GM19025 (cell line): ENCODE measurements around the gene KCNA2.

ENCODE experiments used
- ATAC-seq: cut with Tn5 transposase; IDR thresholded peaks from one replicate; pipeline ENCODE4 v1.9.1; 2021; ENCODE audit warnings: mild to moderate bottlenecking, low read depth, moderate library complexity; ENCODE audit not compliant: unreplicated experiment

KCNA2 gene

DNA sequence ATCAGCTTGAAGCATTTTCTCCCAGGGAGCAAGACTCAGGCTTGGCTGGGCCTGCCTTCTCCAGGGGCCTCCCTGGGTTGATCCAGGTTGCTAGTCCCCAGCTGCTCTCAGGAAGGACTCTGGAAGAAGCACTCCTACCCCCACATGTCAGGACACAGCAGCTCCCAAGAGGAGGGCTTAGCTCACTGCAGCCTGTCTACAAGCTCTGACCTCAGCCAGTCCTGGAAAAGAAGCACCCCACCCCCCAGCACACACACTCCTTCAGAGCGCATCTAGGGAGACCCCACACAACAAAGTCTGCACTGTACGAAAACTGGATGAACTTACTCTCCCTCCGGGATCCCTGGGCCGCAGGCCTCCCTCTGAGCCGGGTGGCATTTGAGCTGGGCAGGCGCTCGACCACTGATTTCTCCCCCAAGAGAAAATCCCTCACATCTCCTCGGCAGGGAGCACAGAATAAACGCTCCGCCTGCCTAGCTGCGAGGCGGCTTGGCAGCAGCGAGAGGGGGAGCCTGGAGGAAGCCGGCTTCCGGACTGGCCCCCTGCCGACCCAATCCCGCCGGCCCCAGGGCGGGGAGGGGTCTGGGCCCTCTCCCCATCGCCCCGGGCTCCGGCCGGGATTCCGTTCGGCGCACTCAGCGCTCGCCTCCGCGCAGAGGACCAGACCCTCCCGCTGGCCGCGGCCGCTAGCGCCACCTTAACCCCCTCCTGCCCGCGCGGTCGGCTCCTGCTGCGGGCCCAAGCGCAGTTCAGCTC, at the start of gene KCNA2:
Gene KCNA2, minus strand, starts transcription at position 458 of the 756 bp plus-strand sequence. CDS start 1,576 bp downstream, outside the sequence.
- no peak for ATAC-seq

DNA sequence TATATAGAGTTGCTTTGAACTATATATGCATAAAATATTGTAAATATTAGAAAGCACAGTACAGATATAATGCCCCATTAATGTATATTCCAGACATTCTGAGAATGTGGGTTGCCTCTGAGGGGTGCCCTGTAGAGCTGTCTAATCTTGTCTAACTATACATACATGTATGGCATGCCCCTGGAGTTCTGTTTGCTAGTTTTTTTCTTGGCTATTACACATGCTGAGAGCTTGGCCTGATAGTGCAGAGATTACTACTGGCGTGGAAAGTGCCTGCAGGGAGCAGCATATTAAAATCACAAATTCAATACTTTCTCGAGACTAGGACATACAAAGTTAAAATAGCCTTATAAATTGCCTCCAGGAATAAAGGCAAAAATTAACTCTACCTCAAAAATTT, 44.5 kb upstream of the KCNA2 start:
- ATAC-seq, result no peak

DNA sequence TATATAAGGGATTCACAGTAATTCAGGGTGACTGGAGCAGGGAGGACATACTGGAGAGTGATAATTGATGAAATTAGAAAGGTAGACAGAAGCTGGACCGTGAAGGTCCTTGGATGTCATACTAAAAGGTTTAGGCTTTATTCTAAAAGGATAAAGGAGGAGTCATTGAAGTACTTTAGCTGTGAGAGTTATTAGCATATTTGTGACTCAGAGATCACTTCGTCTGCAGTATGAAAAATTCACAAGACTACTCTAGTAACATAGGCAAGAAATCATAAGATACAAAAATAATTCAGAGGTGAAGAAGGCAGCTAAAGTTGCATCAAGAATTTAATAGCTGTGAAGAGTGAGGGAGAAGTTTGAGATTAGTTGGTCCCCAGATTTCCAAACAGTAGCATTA, 42.3 kb upstream of the KCNA2 start:
- no peak for ATAC-seq

DNA sequence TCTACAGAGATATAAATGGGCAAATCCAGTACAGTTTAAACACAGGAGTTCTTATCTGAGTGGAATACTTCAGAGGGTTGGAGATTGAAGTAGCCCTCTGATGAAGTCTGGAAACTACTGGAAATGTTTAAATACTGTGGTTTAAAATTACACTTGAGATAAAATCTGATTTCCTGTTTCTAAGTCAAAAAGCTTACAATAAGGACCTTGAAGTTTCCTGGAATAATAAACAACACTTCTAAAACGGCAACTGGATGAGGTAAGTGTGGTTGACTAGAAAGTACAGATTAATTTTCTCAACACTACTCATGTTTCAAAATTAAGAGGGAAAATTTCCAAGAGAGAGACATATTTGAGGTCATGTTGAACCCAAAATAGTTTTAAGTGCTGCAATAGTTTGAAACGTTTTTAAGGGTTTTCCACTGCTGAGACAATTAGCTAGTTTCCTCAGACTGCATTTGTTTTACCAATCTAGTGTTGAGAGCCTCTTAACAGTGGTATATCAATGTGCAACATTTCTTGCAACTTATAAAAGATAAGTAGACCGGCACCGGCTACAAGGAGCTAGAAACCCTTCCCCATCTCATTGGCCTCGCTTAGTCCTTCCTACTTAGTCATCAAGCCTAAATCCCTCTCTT, 41.2 kb upstream of the KCNA2 start:
- ATAC-seq, result no peak

DNA sequence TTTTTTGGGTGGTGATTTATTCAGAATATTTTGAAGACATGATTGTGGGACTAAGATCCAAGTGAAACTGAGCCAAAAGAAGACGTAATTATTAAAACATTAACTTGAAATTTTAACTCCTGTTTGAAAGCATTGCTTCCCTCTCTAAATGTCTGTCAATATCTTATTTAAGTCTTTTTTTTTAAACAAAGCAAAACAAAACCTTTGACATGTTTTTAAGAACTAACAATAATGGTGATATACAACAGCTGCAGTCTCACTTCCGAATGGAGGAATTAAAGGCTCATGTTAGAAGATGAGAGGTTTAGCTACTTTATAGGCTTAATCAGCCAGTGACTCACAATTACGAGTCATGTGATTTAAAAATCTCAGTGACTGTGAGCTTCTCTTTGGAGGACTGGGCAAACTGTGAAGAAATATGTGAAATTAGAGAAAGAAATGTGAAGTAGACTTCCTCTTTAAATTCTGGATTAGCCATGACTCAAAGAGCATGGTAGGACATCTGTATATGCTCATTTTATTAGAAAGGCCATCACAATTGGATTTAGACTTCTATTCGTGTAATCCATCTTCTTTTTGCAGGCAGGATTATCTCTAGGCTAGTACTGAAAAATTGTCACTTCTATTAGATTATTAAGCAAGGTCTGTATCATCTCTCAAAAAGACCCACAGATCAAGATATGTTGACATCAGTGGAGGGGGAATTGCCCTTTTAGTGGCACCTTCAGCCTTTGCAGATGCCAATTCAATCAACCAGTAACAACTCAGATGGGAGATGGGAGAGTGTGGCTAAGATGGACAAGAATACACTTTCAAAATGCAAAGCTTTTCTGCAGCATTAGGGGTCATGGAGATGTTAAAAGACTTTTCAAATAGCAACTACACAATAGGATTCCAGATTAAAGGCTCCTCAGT, 39.9 kb upstream of the KCNA2 start:
- ATAC-seq, result no peak

DNA sequence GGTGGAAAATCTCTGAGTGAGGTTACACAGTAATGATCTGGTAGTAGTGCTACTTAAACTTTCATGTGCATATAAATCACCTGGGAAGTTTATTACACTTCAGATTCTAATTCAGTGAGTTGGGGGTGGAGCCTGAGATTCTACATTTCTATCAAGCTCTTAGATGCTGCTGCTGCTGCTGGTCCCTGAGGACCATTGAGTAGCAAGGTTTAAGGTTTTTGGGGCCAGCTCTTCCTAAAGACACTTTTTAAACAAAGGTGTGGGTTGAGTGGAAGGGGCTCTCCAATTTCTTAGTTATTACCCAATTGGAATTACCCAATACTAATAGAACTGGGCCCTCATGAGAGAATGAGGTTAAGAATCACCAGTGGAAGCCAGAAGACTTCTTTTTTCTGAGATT, 39.1 kb upstream of the KCNA2 start:
- no peak for ATAC-seq

DNA sequence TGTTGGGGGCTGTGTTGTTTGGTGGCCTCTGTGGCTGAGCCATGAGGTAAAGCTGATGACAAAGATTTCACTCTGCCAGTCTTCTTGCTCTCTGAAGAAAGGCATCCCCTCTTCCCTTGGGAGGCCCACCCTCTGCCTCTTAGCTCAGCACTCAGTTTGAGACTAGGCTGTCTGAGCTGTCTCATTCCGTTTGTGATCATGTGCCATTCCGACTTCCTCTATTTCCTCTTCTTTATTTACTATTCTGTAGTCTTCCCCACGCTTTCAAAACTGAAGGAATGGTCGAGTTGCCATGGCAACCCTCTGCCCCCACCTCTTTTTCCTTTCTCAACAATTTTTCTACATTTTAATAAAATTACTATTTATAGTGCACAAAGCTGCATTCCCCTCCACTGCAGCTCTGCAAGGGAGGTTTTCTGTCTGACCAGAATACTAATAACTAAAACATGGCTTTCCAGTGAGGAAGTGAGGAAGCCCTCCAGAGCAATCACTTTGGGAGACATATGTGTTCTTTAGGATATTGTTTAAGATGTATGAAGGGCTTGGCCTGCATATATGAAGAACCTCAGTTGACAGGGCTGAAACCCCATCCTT, 37.8 kb upstream of the KCNA2 start:
- ATAC-seq, result no peak

DNA sequence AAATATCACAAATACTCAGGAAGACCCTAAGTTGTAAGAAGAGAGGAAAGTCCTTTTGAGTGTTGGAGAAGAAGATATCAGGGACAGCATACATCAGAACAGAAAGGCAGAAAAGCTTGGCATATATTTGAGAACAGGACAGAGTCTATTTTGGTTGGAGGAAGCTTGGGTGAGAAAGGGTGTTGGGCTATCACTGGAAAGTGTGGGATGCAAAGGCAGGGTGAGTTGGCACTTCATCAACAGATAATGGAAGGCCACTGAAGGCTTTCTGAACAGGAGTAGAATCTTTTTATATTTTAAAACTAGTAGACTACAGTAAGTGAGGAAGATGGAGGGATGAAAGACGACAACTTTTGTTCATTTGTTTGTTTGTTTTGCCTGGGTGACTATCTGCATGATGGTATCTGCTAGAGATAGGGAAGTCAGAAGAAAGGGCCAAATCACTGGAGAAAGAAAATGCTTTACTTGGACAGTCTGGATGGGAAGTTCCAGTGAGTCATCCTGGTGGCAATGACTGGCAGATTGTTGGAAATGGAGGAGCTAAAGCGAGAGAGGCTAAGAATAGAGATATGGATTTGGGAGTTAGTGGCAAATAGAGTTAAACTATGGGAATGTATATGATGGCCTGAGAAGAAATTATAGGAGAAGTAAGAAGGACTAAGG, 33.7 kb upstream of the KCNA2 start:
- ATAC-seq, result no peak

DNA sequence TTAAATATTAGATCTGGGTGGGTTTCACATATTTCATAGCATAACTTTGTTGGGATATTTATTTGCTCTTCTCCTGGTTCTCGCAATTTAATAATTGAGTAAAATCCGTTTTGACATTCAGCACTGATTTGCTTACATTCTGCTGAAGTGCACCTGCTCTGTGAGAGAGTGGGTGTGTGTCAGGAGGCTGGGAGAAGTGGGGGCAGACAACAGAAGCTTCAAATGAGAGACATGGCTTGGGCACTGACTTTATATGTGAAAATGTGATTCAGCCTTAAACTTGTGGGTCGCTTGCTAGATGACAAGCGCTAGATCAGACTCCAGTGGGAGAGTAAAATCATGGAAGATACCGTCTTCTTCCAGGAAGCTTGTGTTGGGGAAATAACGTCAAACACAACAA, 32.4 kb upstream of the KCNA2 start:
- ATAC-seq, result no peak

DNA sequence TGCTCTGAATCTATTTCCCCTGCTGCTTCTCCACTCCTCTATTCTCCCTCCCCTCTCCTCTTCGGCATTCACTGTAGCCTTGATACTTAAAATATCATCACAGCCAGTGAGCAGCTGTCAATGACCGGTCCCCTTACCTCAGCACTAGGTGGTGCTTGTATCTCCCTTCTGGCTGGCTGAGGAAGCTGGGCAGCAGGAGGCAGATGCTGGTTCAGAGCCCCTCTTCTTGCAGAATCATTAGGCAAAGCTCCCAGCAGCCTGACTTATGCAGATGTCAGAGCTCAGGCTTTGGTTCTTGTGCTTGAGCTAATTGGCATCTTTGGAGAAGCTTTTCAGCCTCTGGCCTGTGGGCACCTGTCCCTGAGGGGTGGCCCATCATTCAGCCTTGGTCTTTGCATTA, 31.9 kb upstream of the KCNA2 start:
- ATAC-seq, result no peak

DNA sequence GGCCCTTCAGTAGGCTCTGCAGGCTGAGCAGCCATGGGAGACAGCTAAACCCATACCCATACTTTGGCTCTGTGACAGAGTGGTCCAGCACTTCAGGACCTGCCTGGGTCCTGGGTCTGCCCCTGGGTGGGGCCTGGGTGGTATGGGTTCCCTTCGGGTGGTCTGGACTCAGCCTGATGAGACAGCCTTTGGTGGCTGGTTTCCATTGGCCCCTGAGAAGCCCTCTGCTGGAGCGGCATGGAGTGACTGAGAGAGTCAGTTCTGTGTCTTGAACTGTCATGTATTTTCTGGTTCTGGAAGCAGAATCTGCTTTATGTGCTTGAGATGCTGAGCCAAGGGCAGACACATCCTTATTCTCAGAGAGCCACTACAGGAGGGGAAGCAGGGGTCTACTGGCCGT, 31.3 kb upstream of the KCNA2 start:
- ATAC-seq, result no peak

DNA sequence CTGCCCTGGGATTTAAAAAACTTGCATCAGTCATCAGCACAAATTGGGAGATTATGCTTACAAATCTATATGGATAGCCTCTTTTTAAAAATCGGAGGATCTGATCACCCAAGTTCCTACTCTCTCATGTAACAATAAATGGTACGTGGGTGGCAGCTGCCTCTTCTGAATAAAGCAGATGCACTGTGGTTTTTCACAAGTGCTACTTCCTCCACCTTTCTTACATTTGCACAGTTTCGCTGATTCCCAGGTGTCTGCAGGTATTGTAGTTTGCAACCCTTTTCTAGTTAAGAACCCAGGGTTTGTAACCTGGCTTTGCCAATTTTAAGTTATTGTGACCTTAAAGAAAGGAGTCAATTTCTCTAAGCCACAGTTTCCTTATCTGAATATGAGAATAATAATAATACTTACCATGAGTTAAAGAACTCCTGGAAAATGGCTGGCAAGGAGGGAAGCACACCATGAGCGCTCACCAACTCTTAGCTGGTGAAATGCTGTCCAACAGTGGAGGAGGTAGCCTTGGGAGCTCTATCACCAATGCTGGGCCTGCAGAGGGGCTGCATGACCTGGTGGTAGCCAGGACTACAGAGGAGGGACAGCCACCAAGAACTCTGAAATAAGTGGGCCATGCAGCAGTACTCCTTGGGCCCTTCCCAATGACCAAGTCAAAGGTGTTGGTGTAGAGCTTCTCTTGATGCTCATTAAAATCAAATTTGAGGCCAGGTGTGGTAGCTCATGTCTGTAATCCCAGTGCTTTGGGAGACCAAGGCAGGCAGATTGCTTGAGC, 30.2 kb upstream of the KCNA2 start:
- ATAC-seq, result no peak

DNA sequence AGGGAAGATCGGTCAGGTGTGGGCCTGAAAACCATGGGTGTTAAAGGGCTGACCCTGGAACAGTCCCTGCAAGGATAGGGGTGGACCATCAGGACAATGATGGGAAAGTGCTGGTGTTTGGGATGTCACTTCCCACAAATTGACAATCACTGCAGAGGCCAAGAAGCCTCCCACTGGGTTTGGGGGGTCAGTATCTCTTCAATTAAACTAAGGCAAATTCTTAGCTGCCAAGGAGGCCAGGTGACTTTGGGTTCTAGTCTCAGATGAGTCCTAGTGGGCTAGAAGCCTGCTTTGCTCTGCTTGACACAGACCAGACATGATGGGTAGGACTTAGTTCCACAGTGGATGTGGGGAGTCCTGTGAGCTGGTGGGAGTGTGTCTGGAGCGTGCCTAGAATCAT, 29.3 kb upstream of the KCNA2 start:
- ATAC-seq, result no peak

DNA sequence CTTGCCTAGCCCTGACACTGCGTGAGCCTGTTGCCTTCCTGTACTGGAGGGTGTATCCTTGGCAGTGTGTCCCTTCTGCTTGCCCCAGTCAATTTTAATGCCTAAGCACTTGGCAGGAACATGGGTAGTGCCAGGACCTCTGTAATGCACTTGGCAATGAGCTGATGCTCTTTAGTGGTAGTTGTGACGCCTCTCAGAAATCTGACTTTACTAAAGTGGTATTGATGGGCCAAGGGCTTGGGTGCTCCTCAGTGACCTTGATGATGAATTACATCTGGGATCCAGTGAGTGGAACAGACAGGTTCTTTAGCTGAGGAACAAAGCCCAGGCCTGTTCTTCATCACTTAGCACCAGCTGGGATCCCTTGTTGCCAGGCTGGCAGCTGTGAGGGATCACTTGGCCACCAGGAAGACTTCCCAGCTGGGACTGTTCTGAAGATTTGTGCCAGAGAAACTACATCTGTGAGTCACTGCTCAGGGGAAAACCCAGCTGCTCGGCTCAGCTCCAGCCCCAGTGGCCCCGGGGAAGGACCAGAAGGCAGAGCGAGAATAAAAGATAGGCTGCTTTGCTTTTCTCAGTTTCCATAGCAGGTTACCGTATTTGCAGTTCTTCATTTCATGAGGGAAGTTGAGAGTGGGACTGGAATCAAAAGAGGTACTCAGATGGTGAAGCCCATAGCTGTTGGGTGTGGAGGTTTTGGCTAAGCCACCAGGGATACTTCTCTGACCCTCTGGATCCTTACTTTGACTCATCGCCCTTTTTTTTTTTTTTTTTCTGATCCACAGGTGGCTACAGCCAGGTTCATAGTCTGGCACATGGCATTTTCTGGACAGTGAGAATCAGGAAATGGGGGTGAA, 28.5 kb upstream of the KCNA2 start:
- peak; percentile 59 for ATAC-seq

DNA sequence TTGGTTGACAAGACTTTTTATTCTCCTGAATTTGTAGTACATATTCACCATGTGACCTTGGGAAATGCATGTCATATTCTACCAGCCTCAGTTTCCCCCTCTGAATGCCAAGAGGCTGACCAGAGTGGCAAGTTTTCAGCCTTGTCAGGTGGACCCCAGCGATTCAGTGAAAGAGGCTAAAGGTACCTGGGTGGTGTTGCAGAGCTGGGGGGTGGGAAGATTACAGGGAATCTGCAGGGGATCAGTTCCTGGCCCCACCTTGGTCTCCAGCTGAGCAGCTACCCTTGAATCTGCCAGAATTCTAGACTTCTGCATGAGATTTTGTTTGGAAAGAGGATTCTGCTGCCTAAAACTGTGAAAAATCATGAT, 27.9 kb upstream of the KCNA2 start:
- no peak for ATAC-seq

DNA sequence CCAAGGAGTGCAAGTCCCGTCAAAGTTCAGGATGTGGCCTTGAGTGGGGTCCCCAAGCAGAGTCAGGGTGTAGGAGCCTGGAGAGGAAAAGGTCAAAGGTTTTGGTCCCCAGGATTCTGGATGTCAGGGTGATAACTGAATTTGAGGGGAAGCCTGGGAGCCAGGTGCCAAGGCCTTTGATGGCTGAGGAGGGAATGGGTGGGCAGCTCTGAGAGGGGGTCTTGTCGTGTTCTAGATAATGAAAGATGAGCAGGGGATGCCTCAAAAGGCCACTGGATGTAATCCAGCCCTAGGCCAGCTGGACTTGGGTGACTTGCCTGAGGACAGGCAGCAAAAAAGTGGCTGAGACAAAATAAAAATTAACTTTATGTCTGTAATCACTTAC, 27.5 kb upstream of the KCNA2 start:
- no peak for ATAC-seq

DNA sequence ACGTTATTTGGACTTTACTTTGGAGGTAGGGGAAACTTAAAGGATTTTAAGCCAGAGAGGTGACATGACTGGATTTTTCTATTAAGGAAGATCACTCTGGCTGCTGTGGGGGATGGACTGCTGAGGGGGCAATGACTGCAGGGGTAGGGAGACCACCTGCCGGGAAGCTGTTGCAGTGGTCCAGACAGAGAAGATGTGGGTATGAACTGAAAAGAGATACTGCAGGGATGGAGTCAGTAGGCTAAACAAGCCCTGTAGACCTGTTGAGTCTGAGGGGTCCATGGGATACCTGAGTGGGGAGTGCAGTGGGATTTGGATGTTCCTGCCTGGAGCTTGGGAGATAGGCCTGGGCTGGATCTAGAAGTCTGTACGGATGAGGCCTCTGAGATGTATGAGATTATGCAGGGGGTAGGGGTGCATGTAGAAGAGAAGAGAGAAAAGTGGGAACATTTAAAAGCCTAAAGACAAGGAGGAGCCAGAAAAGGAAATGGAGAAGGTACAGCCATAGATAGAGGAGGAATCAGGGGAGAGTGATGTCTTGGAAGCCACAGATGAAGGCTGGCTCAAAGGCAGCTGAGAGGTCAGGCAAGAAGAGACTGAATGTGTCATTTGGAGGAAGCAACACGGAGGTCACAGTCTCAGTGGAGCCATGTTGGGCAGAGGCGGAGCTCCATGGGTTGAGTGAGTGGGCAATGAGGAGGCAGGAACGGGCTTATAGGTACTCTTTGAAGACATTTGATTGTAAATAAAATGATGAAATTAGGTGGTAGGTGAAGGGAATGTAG, 25.9 kb upstream of the KCNA2 start:
- no peak for ATAC-seq
